DOHH2 (cell line): Measurements from ENCODE around the gene TCF12.

ENCODE experiments used
- H3F3A ChIP-seq: fragments of 200-600 bp; sonication (generic), shearing (Covaris generic); 2 replicates; pipeline ENCODE4 v1.6.0; 2016; ENCODE audit warnings: antibody characterized with exemption, mild to moderate bottlenecking; ENCODE audit not compliant: control insufficient read depth, insufficient read depth
- H3K27ac ChIP-seq: fragments of 200-600 bp; sonication (generic); 2 replicates; pipeline ENCODE4 v1.5.1; 2014; ENCODE audit warnings: low read depth, mild to moderate bottlenecking, low read length, moderate library complexity
- H3K27me3 ChIP-seq: fragments of 200-600 bp; sonication (generic); 2 replicates; pipeline ENCODE4 v1.6.1; 2014; ENCODE audit warnings: mild to moderate bottlenecking, low read length, mixed read lengths; ENCODE audit not compliant: control insufficient read depth
- H3K36me3 ChIP-seq: fragments of 200-600 bp; sonication (generic); 2 replicates; pipeline ENCODE4 v1.6.1; 2014; ENCODE audit warnings: mild to moderate bottlenecking, low read length, moderate library complexity, mixed read lengths; ENCODE audit not compliant: control insufficient read depth
- H3K4me1 ChIP-seq: fragments of 200-600 bp; sonication (generic); 2 replicates; pipeline ENCODE4 v1.6.1; 2014; ENCODE audit warnings: mild to moderate bottlenecking, low read length, mixed read lengths; ENCODE audit not compliant: control insufficient read depth
- H3K4me2 ChIP-seq: fragments of 200-600 bp; sonication (generic); 2 replicates; pipeline ENCODE4 v1.6.0; 2014; ENCODE audit warnings: mild to moderate bottlenecking, low read length, moderate library complexity
- H3K4me3 ChIP-seq: fragments of 200-600 bp; sonication (generic); 2 replicates; pipeline ENCODE4 v1.5.1; 2014; ENCODE audit warnings: mild to moderate bottlenecking, low read length, mixed read lengths
- H3K79me2 ChIP-seq: fragments of 200-600 bp; sonication (generic); 2 replicates; pipeline ENCODE4 v1.6.1; 2014; ENCODE audit warnings: mild to moderate bottlenecking, low read length, mixed read lengths; ENCODE audit not compliant: control insufficient read depth
- H3K9me2 ChIP-seq: fragments of 200-600 bp; sonication (generic); replicated peaks from 2 replicates; pipeline ENCODE4 v1.6.1; 2014; ENCODE audit warnings: mild to moderate bottlenecking, low read length, mixed read lengths; ENCODE audit not compliant: control insufficient read depth
- H3K9me3 ChIP-seq: fragments of 200-600 bp; sonication (generic); 2 replicates; pipeline ENCODE4 v1.6.1; 2014; ENCODE audit warnings: antibody characterized with exemption, low read length, mixed read lengths; ENCODE audit not compliant: control insufficient read depth, insufficient read depth
- H4K20me1 ChIP-seq: fragments of 200-600 bp; sonication (generic); 2 replicates; pipeline ENCODE4 v1.6.0; 2014; ENCODE audit warnings: low read depth, mild to moderate bottlenecking, antibody characterized with exemption, low read length, moderate library complexity; ENCODE audit not compliant: control insufficient read depth, insufficient read depth
- CTCF ChIP-seq: fragments of 200-600 bp; sonication (generic); IDR thresholded peaks from one replicate; pipeline ENCODE4 v1.5.1; 2014; ENCODE audit warnings: antibody characterized with exemption, mild to moderate bottlenecking, low read depth, low read length; ENCODE audit not compliant: poor library complexity, severe bottlenecking
- EZH2phosphoT487 ChIP-seq: fragments of 200-600 bp; sonication (generic); IDR thresholded peaks from 2 replicates; pipeline ENCODE4 v1.6.1; 2017; ENCODE audit warnings: borderline replicate concordance, mild to moderate bottlenecking, antibody characterized with exemption, low read length, moderate library complexity, mixed read lengths

The TCF12 gene

DNA sequence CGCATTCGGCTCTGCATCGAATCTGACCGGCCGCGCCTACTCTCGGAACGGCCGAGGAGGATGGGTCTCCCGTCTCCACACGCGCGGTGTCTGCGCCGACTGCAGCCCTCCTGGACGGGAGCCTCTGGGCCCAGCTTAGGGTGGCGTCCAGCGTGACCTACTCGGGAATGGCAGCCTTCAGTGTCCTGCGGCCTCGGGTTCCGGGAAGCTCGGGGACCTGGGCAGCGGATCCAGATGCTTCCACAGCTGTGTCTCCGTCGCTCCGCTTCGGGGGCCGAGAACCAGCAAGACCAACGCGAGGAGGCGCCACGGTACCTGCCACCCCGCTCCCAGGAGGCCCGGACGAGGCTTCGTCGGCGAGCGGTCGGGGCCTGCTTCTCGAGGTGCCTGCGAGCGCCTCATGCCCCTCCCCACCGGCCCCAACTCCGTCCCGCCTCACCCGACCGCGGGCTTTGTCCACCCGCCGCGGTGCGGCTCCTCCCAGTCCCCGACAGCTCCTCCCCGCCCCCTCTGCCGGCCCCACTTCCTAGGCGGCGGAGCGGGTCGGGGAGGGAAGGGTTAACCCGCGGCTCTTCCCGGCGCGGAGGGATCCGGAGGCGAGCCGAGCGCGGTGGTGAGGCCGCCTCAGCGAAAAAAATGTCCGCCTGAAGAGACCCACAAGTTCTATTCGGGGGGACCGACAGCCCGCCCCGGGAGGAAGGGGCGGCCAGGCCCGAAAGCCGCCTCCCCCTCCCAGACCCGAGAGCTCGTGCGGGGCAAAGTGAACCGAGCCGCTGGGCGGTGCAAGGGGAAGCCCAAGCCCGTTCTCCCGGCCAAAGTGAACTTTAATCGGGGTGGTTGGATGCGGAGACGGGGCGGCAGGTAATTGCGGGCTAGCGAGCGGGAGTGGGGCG, at the start of gene TCF12:
TCF12 (plus strand) TSS at position 599 of the 893 bp plus-strand sequence. CDS start 1,270 bp downstream, outside the sequence.
- Histone ChIP-seq H4K20me1 (no peaks in the 10 kb centered on the region), H3K36me3 (peaks cover 39% of the 10 kb centered on the region), H3K27ac (peak within 1 kb of the TSS; percentile 64), H3K79me2 (peaks cover 48% of the 10 kb centered on the region), H3K4me3 (peak within 1 kb of the TSS; percentile 84), H3K9me2 (no peaks in the 10 kb centered on the region), H3K9me3 (no peaks in the 10 kb centered on the region), H3K4me2 (peak within 1 kb of the TSS; percentile 73), H3K27me3 (no peaks in the 10 kb centered on the region), H3K4me1 (peaks cover 32% of the 10 kb centered on the region), H3F3A (no peaks in the 10 kb centered on the region; the same call in 1 of the 2 replicates)
- TF ChIP-seq EZH2phosphoT487 (no peak), CTCF (peak; percentile 55)

DNA sequence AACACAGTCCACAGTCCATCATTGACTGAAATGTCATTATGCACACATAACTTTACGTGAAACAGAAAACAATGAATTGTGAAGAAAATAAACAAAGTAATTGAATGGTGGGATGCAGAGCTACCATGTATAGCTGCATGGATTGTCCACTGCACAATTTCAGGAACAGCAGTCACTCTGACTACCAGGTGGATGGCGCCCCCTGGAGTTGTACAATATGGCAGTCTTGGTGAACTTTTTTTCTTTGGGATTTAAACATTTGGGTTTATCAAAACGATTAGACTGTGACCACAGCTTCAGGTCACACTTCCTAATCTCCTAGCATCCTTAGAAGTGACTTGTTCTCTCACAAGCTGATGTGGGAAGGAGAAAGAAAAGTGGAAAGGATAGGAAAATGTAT, 48.9 kb upstream of the TCF12 start:
- H3K9me2 ChIP-seq: no peaks in the 10 kb centered on the region
- H3K4me3 ChIP-seq: no peak overlapping the region
- no peaks in the 10 kb centered on the region for H3K9me3 ChIP-seq
- no peaks in the 10 kb centered on the region for H4K20me1 ChIP-seq
- no peaks in the 10 kb centered on the region for H3K36me3 ChIP-seq
- H3K79me2 ChIP-seq: no peaks in the 10 kb centered on the region
- H3K27me3 ChIP-seq: no peaks in the 10 kb centered on the region
- peak overlapping the region; percentile 33; the same call in 1 of the 2 replicates for H3K27ac ChIP-seq
- peaks cover 7% of the 10 kb centered on the region for H3F3A ChIP-seq
- peak overlapping the region; percentile 25; the same call in 1 of the 2 replicates for H3K4me2 ChIP-seq
- peaks cover 37% of the 10 kb centered on the region for H3K4me1 ChIP-seq
- TF ChIP-seq EZH2phosphoT487 (no peak), CTCF (peak; percentile 74)

DNA sequence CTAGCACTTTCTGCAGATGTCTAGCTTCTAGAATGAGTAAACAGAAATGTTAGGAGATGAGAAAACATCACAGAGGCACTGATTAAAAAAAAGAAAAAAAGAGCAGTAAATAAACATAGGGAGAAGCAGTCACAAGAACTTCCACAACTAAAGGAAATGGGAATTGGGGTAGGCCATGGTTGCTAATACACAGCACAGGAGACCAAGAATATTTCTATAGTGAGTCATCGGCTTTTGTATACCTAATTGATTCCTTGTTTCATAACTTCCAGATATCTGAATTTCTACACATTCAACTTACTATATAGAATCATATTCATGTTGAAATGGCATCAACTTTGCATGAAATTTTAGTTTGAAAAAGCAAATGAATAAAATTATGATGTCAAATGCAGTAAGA, 47.3 kb upstream of the TCF12 start:
- Histone ChIP-seq H3K4me3 (no peak overlapping the region), H3F3A (peaks cover 7% of the 10 kb centered on the region), H3K79me2 (no peaks in the 10 kb centered on the region), H3K36me3 (no peaks in the 10 kb centered on the region), H3K9me2 (no peaks in the 10 kb centered on the region), H3K9me3 (no peaks in the 10 kb centered on the region), H3K4me1 (peaks cover 36% of the 10 kb centered on the region), H3K4me2 (no peak overlapping the region), H4K20me1 (no peaks in the 10 kb centered on the region), H3K27me3 (no peaks in the 10 kb centered on the region), H3K27ac (no peak overlapping the region)
- TF ChIP-seq EZH2phosphoT487 (no peak), CTCF (no peak)
